Left renal cortex interstitium (tissue), 4 donors: Measurements from ENCODE around the gene GNPAT. TPM values are rescaled to one million over a fixed set of nuclear protein-coding genes. Genes with fewer than 3 reads are reported as not detected.
A peak's percentile ranks its signal among the peaks of the same experiment; 100 is the strongest.

Source experiments
- DNase-seq, 4 donors: peaks; one replicate each; pipeline ENCODE4 v3.0.0-alpha.2; 2013; ENCODE audit warnings: low read depth in 4 of 4, low spot score in 2 of 4, missing footprints in 1 of 4
- polyA plus RNA-seq, 4 donors: library from polyadenylated mRNA; unstranded; fragments of 120-200 nt; gene quantifications; one replicate each; pipeline ENCODE4 v1.2.1, GENCODE V29; 2013; ENCODE audit not compliant: insufficient read length in 4 of 4

GNPAT gene
- polyA plus RNA-seq, 4 donors, result 59.9 to 77.3 (median 62.9) TPM

DNA sequence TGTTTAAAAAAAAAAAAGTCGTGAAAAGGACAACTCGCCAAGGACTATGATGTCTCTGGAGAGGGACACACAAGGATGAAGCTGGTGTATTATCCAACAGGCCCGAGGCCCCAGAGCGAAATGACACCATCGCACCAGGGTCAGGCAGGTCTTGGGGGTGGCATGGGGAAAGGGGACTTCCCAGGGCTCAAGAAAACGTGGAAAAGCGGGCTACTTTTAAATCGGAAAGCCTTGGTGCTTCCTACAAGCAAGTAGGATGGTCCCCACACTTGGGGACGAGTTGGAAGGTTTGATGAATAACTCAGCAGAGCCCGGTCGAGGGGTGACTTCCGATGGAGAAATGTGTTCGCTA lies 505 bp upstream of the GNPAT start:
- DNase-seq, result no peak

DNA sequence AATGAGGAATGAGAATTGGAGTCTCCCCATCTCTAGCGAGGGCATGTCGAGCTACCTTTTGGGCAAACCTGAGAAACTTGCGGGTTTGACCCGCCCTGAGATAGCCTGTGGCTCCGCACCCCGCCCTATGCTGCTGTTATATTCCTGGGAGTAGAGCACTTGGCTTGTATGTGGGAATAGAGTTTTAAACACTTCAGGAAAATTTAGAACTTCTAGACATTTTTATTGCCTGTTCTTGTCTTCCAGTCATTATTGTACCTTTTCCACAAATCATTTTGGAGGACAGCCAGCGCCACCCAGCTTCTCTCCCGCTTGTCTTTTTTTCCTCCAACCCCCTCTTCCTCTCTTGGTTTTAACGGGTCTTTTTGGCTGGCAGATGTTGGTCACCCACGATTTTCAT lies 738 bp downstream of the GNPAT start:
- peak in 1 of 4 donors; percentile 27 for DNase-seq

DNA sequence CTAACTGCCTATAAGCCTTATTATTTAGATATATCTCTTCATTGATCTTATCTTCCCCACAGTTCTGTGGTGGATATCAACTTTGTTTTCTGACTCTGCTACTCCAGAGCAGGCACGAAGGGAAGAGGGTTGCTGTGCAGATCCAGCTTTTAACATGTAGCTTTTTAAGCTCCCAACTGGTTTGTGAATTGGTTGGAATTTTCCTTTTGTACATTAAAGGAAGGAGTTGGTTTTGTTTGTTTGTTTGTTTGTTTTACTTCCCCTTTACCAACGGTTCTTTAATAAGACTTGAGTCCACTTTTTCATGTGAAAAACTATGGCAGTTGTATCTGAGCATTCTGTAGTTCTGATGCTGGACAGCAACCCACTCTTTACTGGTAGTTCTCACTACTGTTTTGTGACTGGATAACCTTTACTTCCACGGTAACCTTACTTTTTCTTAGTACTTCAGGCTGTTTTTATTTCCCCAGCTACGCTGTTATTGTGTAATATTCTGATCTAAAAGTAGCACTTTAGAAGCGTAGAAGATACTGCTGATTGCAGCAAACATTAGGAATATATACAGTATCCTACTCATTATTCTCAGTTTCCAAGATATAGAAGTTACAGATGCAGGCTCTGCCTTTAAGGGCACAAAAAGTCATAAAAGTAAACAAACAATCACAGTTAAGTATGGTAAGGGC lies 1.6 kb downstream of the GNPAT start:
- DNase-seq, result no peak

DNA sequence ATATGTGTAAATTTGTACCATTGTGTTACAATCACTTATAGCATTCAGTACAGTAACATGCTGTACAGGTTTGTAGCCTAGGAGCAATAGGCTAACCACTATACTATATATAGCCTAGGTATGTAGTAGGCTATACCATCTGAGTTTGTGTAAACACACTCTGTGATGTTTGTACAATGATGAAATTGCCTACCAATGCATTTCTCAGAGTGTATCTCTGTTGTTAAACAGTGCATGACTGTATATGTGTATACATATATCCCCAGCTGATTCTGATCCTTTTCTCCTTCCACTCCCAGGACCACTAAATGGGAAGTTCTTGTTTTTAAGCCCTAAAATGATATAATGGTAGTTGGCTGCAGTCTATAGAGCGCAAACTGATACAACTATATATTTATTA lies 7.8 kb downstream of the GNPAT start:
- no peak for DNase-seq

DNA sequence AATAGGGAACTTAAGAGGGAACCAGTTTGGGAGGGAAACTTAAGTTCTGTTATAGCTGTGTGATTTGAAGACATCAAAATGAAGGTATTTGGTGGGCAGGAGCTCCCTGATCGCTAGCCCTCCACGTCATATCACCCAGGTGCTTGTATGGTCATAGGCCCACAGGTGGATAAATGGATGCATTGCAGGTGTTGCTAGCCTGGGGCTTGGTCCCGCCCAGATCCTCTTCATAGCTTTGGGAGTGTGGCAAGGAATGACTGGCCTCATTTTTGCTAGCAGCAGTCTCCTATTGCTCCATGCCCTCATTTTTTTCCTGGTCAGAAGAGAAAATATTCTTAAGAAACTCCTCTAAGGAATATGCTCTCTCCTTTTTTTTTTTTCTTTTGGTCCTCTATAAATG lies 11.3 kb downstream of the GNPAT start:
- DNase-seq, result no peak

DNA sequence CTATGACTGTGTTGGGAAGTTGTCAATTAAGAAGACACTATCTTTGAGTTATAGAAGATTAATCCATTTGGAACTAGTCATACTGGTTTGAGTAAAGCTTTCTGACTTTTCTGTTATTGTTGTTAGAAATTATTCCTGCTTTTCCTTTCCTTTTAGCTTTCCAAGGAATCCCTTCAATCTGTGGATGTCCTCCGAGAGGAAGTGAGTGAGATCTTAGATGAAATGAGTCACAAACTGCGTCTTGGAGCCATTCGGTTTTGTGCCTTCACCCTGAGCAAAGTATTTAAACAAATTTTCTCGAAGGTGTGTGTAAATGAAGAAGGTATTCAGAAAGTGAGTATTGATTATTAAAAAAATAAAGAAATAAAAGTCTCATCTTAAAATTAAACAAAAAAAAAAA lies 19.3 kb downstream of the GNPAT start:
- no peak for DNase-seq

DNA sequence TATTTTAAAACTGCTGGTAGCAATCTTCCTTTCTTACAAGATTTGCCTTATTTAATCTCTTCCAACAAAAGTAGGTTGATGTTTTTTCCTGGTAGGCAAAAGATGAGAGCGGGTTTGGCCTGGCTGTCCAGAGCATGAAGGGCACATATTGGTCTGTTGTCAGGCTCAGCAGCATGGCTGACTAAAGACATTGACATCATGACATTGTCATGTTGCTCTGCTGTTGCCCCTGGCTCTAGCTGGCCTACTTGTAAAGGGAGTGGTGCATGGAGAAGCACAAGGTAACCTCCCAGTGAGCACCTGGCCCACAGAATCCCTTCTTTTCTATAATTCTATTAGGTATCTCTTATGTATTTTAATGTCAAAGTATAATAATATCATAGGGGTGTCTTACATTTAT lies 23.6 kb downstream of the GNPAT start:
- no peak for DNase-seq

DNA sequence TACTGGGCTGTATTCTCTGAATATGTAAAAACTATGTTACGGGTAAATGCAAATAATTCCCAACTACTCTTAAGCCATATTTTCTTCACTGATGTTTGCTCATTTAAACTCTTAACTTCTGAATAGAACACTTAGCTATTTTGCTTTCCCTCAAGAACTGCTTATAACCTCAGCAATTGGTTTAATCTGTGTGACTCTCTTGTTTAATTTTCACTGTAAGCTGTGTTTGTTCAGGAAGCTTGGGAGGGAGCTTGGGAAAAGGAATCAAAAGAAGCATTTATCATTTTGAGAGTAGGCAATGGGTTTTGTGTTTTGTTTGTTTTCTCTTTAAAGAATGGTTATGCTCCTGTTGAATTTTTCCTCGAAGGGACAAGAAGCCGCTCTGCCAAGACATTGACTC lies 24.4 kb downstream of the GNPAT start:
- DNase-seq, result no peak

DNA sequence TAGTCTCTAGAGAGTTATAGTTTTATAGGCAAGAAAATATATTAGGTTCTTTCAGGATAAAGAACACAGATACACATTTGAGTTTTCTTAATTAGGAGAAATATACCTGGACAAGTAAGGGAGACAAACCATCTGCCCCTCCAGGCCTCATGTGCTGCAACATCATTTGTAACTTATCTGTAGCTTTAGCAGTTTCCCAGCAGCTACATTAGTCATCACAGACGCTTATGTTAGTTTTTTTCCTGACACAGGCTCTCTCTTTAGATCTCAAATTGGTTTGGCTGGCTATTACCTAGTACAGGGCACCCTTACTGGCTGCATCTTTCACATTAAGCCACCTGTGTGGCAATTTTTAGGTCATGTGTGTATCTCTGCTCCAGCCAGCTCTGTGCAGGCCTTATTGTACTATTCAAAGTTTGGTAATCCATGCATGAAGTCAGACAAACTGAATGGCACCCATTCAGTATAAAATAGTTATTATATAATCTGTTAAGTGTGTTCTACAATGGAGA lies 25.9 kb downstream of the GNPAT start:
- DNase-seq, result no peak

DNA sequence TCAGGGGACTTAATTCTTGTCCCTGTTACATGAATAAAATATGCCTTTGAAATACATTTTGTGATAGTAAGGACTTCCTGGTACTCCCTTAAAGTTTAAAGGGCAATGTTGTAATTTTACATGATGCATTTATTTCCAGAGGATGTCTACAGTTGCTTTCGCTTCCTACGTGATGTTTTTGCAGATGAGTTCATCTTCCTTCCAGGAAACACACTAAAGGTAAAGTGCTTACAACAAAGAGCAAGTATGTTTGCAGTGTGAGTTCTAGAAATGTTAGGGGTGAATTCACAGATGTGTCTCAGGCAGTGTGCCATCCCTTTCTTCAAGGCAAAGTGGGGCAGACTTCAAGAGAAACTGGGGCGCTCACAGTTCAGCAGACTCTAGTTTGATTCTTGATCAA lies 31.2 kb downstream of the GNPAT start:
- no peak for DNase-seq

DNA sequence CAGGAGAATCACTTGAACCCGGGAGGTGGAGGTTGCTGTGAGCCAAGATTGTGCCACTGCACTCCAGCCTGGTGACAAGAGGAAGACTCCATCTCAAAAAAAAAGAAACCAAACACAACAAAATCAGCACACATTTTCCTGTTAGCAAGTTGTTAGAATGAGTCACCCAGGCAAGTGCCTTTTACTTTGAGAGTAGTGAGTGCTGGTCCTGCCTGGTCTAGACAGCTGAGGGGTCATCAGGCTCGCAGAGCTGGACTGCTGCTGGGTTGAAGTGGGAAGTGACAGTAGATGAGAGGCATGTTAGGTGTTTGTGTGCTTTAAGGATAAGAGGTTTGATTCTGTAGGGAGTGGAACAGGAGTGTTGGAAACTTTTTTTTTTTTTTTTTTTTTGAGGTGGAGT lies 31.9 kb downstream of the GNPAT start:
- DNase-seq, result no peak

DNA sequence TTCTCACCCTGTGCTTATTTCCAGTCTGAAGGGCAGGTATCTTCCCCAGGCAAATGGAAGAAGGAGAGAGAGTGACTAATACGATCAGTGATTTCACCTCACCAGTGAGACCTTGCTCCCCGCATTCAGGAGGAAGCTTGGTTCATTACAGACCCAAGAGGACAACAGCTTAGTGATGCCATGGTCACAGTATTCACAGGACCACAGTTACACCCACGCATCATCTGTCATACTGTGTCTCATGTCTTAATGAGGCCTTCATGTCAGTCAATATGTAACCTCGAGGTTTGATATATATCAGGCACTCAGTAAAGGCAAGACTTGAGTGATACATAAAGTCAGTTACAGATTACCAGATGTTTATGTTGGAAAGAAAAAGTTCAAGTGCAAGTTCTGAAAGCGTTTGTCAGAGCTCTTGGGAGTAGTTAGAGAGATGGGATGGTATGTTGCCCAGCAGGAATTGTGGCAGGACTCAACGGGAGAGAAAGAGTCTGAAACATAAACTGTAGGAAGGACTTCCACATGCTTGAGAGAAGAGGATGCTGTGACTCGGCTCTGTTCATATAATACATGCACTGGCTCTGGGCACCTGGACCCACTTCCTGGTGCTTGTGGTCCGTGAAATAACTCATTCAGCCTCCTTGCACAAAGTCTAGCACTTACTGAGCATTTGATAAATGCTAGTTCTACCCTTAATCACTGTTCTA lies 33.3 kb downstream of the GNPAT start:
- DNase-seq, result no peak

DNA sequence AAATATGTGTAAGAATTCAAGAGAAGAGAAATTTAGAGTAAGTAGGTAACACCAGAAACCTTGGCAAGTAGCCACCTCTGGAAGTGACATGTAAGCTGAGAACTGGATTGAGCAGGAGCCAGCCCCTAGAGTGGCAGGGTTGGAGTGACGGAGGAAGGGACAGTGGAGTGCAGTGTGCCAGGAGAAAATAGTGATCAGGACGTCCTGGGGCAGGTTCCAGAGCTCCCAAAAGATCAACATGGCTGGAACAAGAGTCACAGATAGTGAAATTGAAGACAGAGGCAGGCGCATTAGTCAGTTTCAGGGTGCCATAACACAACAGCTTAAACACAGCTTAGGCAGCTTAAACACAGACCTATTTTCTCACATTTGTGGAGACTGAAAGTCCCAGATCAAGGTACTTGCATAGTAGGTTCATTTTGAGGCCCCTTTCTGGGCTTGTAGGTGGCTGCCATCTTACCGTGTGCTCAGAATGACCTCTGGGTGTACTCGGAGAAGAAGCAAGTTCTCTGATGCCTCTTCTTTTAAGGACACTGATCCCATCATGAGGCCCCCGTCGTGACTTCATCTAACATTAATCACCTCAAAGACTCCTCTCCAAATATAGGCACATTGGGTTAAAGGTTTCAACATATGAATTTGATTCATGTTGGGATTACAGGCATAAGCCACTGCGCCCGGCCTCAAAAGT lies 37.2 kb downstream of the GNPAT start:
- no peak for DNase-seq

DNA sequence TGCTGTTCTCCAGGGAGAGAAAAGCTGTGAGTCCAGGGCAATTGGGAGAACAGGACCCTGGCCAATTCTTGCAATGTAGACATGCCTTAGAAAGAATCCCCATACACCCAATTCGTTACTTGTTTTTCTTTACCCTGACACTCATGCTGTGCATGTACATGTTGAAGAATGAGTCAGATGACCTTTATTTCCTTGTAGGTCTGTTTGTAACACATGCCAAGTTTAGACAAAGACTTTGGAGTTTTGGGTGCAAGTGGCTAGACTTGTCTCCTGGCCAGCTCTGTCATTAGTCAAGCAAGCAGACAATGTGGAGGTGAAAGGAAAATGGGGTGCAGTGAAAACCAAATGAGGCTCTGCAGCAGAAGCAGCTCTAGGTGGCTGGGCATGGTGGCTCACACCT lies 38.1 kb downstream of the GNPAT start:
- no peak for DNase-seq

DNA sequence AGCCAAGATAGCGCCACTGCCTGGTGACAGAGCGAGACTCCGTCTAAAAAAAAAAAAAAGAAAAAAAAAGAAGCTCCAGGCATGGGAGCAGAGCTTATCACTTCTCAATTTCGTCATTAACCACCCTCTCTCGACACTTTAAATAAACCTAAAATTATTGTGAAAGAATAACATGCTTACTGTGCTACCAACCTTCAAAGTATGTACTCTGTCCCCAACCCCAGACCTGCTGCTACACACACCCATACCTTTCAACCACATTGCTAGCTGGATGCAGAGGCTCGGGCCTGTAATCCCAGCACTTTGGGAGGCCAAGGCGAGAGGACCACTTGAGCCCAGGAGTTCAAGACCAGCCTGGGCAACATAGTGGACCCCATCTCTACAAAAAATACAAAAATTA lies 38.7 kb downstream of the GNPAT start:
- DNase-seq, result no peak

DNA sequence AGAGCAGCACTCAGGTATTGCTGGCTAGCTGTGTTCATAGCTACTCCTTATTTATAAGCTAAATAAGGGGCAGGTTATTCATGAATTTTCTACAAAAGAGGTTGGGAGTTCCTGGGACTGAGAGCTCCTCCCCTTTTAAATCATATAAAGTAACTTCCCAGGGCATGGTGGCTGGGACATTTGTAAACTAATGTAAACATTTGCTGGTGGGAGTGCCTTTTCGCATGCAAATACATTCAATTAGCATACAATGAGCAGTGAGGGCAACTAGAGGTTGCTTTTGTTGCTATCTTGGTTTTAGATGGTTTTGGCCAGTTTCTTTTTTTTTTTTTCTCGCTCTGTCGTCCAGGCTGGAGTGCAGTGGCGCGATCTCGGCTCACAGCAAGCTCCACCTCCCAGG lies 43.4 kb downstream of the GNPAT start:
- DNase-seq, result no peak

DNA sequence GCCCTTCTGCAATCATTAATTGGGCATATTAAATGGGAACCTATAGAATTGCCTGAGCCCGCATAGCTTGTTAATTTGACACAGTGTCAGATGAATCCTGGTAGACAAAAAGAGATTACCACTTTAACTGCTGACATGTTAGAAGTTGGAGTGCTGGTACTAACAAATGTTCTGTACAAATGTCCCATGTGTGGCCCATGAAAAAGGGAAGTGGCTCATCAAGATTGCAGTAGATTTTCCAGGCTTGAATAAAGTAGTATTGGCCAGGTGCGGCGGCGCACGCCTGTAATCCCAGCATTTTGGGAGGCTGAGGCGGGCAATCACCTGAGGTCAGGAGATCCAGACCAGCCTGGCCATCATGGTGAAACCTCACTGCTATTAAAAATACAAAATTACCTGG lies 45.6 kb downstream of the GNPAT start:
- DNase-seq, result no peak

DNA sequence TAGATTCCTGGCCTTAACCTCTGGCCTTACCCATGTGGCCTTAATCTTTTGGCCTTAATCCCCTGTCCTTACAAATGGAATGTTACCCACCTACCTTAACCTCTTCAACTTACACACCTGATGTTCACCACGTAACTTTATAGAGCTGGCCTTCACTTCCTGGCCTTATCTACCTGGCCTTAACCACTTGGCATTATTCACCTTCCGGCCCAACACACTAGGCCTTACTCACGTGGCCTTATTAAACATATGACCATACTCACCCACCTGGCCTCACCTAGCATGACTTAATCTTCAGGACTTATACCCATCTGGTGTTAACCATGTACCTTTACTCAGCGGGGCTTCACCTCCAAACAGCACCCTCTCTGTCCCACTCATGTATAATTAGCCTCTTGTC lies 54.9 kb downstream of the GNPAT start:
- DNase-seq, result no peak

DNA sequence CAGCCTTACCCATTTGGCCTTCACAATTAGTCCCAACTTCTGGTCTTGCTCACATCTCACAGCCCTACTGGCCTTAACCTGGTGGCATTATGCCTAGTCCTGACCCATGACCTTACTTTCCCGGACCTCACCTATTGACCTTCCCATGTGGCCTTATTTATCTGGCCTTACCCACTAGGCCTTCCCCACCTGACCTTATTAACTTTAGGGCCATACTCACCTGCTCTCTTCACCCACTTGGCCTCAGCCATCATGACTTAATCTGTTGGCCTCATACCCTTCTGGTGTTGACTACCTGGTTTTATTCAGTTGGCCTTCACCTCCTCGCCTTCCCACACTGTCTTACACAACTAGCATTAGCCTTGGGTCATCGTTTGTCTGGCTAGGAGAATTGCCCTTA lies 61.0 kb downstream of the GNPAT start:
- DNase-seq, result no peak

DNA sequence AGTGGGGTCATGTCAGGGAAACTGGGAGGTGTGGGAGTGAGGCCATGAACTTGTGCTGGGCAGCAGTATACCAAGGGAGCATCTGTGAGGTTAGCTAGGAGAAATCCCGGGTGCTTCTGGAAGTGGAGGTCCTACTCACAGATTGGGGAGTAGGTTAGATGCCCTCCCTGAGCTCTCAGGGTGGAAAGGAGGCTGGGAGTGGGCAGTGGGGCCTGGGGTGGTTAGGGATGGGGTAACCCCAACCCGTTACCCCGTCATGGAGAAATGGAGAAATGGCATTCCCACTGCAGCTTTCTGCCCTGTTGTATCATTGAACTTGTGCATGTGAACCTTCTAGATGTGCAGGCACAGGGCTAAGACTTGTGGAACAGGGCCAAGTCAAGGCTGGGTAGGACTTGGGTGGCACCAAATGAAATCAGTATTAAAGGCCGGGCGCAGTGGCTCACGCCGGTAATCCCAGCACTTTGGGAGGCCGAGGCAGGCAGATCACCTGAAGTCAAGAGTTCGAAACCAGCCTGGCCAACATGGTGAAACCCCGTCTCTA lies 69.5 kb downstream of the GNPAT start:
- DNase-seq, result no peak

DNA sequence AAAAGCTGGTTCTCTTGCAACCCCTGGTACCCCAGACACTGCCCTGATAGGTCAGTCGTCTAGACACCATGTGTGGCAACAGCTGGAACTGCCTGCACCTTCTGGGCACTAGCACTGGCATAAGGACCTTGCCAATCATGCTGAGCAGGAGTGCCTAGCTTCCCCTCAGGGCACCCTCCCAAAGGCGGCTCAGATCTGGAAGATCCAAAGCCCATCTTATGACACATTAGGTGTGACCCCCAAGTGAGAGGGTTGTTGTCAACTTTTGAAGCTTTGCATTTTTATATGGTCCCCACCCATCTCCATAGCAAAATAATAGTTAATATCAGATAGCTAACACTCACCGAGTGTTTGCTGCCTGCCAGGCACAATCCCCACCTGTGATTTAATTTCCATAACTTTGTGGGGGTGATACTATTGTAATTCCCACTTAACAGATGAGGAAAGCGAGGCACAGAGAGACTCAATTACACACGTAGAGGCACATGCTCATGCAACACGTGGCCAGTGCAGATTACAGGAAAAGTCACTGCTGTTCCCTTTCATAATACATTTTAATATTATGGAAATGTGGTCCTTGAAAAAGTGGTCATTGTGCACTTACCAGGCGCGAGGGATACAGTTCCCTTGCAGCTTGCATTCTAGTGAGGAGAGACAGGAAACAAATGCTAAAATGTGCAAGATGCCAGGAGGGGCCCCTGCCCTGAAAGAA lies 70.9 kb downstream of the GNPAT start:
- no peak for DNase-seq
